ENCODE results near the gene TRIM67.

Gene TRIM67

GRCh38 chr1:231240883-231241735 lies 79.3 kb downstream of the TRIM67 start, which contains the start of gene GNPAT:
Gene GNPAT, plus strand, starts transcription at chr1:231241212. Its CDS starts 167 bp downstream, at chr1:231241379.
- no peak for TF ChIP-seq CTCF (conservative IDR thresholded peaks at IDR 0.05)
- H3K27ac ChIP-seq, result peak within 1 kb of the TSS; percentile 83

GRCh38 chr1:231241750-231242149 lies 79.9 kb downstream of the TRIM67 start:
- no peak for TF ChIP-seq CTCF (conservative IDR thresholded peaks at IDR 0.05)
- peak overlapping the region; percentile 83 for H3K27ac ChIP-seq

- peak overlapping the region; percentile 83; the same call in 1 of the 2 replicates for H3K27ac ChIP-seq
- TF ChIP-seq CTCF (conservative IDR thresholded peaks at IDR 0.05), result no peak
Measured at GRCh38 chr1:231242516-231243198, 80.8 kb downstream of the TRIM67 start.

GRCh38 chr1:231248778-231249177 lies 86.9 kb downstream of the TRIM67 start:
- no peak for TF ChIP-seq CTCF (conservative IDR thresholded peaks at IDR 0.05)
- H3K27ac ChIP-seq, result no peak overlapping the region

GRCh38 chr1:231252336-231252735 lies 90.5 kb downstream of the TRIM67 start:
- no peak overlapping the region for H3K27ac ChIP-seq
- no peak for TF ChIP-seq CTCF (conservative IDR thresholded peaks at IDR 0.05)

- no peak overlapping the region for H3K27ac ChIP-seq
- no peak for TF ChIP-seq CTCF (conservative IDR thresholded peaks at IDR 0.05)
Measured at GRCh38 chr1:231260351-231260750, 98.5 kb downstream of the TRIM67 start.

- no peak for TF ChIP-seq CTCF (conservative IDR thresholded peaks at IDR 0.05)
- H3K27ac ChIP-seq, result no peak overlapping the region
Measured at GRCh38 chr1:231264642-231265041, 102.8 kb downstream of the TRIM67 start.

Data from VCaP (cell line).